HG02571 (cell line): ENCODE measurements around the gene CEACAM21.

Experiments used
- ATAC-seq: cut with Tn5 transposase; IDR thresholded peaks from one replicate; pipeline ENCODE4 v1.9.1; 2021; ENCODE audit warnings: mild to moderate bottlenecking, moderate library complexity; ENCODE audit not compliant: unreplicated experiment

CEACAM21 gene

DNA sequence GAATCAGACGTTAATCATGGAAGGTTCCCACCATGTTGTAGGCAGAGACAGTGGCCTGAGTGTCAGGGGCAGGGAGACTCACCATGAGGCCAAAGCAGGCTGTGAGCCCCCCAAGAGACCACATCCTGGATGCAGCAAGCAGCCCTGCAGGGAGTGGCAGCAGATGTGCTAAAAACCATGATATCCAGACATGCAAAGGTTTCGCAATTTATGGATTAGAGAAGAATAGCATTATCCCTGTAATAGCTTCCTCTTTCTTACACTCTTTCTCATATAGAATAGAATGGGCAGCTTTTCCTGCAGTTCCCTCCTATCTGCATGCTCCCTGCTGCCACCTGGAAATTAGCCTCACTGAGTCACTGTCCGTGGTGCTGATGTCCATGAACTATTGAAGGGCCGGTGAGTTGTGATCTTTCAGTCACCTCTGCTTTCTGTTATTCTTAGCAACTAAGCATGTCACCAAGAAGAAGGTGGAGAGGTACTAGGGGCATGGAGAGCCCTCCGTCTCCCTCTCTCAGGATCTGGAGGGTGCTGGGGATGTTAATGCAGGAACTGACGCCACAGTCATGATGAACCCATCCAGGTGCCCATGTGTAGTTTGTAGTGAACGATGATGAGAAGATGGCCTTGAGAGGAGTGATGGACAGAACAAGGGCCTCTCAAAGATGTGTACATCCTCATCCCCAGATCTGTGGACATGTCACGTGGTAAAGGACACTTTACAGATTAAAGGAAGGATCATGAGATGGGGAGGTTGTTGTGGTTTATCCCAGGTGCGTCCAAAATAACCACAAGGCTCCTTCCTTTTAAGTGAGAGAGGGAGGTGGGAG is 41.0 kb downstream of the CEACAM21 start:
- ATAC-seq, result no peak

DNA sequence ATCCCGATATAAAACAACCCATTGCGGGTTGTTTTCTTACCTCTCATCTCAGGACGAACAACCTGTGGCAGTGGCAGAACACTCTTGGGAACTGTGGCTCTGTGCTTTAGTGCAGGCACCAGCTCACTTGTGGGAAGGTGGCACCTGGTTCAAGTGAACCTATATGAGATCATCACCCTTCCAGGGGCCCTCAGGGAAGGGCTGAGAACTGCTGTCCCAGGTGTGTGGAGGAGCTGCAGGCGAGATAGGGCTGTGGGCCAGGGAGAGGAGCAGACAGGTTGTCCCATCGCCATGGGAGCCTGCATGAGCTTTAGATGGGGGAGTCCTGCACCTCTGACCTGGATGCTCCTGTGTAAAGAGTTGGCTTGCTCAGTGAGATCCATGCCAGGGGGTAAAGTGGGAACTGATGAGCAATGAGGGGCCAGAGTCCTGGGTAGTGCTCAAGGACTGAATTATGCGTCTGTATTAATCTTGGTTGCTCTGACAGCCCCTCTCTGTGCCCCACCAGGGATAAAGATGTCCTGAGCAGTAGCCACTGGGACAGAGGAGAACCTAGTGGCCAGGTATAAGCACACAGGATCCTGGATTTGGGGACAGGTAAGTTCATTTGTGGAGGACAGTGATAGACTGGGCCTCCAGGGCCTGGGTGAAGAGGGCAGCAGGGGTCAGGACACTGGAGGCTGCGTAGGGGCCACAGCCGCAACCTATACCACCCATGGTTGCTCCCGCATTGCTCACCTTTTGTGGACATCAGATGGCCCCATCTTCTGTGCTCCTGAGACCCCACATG is 42.2 kb downstream of the CEACAM21 start:
- ATAC-seq, result no peak

DNA sequence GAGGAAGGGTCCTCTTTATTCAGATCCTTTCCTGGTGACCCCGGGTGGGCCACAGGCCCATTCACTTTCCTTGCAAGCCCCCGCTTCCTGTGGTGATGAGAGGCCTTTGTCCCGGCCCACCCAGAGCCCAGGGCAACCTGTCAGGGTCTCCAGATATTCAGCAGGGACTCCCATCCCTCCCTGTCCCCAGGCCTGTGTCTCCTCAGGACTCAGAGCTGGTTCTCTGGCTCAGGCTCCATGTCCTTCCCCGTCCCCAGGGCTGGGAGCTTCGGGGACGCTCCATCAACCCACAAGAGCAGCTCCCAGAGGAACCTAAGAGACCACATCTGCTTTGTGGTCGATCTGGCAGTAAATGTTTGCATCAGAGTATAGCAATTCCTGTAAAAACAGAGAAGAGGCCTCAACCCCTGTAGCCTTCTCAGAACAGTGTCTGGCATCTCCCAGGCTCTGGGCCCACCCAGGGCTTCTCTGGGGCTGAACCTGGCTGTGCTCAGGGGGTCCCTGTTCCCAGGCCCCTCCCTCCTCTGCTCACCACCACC is 43.1 kb downstream of the CEACAM21 start:
- ATAC-seq, result no peak

DNA sequence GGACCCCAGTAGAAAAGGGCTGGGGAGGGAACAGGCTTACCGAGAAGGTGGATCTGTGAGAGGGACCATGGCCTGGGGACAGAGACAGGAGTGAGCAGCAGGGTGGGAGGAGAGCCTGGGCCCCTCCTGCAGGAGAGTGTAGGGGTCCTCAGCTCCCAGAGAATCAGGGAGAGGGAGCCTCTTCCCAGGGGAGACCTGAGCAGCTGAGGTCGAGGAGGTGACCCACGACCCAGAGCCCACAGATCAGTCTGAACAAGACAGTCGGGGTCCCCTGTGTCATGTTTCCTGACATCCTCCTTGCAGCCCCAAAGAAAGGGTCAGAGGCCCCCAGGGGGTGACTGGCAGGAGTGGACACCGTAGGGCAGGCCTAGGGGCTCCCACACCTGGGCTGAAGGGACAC is 44.2 kb downstream of the CEACAM21 start:
- ATAC-seq, result no peak

DNA sequence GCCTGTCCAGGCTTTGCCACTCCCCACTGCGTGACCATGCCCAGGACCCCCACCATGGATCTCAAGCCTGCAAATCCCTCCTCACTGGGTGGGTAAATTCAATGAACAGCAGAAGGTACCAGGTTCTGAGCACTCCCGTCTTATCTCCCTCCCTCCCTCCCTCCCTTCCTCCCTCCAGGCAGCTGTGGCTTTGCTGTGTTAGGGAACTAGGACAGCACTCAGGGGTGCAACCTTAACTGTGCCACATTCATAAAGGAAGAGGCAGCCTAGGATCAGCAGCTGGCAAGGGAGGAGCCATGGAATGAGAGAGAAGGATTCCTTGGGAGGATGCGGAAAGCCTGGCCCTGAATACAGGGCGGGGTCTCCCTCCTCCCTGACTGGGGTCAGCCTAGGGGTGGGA is 45.3 kb downstream of the CEACAM21 start:
- ATAC-seq, result no peak

DNA sequence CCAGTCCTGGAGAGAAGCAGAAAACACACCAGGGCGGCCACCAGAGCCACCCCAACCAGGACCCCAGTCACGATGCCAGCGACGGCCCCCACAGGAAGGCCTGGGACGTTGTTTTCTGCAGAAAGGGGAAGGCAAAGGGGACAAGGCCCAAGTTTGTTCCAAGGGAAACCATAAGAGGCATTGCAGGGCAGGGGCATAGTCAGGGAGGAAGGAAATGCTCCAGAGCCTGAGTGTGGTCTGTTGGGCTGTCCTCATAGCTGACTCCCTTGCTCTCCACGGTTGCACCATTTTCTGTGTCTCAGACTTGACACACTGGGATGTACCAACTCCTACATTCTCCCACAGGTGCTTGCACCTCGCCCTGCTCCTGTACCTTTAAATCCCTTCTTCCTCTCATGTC is 45.7 kb downstream of the CEACAM21 start:
- no peak for ATAC-seq

DNA sequence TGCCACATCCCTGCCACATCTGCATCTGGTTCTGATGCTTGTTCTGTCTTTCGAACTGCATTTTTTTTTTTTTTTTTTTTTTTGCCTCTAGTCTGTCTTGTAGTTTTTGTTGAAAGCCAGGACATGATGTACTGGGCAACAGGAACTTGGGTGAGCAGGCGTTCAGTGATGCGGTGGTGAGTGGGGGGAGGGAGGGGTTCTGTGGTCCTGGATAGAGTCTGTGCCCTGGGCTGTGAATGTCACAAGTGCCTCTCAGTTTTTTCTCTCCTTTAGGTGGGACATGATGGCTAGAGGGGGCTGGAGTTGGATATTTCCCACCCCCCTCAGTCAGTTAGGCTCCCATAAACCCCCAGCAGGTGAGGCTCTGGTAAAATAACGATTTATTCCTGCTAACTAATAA is 47.4 kb downstream of the CEACAM21 start:
- no peak for ATAC-seq

DNA sequence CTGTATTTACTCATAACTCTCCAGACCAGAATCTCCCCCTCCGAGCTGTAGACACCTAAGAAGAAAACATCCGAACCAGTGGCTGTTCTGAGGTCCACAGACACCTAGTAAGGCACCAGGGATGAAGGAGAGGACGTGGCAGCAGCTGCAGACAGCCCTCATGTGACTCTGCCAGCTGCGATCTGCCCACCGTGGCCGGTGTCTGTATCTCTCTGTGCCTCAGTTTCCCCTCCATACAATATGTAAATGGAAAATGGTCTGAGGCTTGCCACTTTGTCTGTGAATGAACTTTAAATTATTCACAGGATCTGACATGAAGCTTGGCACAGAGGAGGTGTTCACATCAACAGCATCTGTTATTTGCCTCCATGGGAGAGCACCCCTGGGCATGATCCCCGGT is 48.5 kb downstream of the CEACAM21 start:
- no peak for ATAC-seq

DNA sequence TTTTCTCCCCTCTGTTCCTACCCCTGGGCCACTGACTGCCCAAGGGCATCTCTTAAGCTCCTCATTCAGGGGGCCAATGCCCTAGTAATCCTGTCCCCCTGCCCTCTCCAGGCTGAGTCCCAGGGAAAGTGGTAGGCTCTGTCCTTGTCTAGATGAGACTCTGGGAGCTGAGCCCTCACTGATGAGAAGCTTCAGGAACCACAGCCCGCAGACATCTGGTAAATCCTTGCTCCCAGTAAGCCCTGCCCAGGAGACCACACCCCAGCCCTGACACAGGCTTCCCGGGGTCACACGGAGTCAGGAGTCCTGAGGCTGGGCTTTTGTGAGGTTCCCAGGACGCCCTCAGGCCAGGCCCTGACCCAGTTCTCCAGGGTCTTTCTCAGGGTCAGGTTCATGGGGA is 49.0 kb downstream of the CEACAM21 start:
- no peak for ATAC-seq

DNA sequence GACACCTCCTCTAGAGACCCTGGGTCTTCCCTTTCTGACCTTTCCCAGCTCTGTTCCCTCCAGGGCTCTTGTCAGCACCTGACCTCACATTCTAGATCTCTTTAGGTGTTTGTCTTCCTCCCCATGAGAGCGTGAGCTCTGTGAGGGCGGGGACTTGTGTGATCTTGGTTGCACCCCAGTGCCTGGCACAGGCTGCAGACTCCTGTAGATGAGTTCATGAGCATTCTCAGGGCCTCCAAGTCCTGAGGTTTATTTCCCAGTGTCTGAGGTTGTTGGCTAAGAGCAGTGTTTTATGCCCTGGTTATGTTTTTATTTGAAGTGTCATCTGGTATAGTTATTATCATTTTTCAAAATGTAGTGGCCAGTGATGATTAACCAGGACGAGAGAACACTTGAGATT is 50.3 kb downstream of the CEACAM21 start:
- no peak for ATAC-seq

DNA sequence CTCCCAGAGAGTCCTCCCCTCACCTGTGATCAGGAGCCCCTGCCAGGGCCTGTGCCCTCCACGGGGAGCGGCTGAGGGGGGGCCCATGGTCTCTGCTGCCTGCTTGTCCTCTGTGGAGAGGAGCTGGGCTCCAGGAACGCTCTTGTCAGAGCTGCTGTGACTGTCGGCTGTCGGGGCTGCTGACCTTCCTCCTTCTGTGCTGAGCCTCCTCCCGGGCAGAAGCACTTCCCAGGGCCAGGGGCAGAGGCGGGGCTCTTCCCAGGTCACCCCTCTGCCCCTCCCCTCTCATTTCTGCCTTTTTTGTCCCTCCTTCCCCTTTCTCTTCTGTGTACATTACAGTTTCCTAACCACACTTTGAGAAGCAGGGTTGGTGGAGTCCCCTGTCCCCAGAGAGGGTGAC is 50.9 kb downstream of the CEACAM21 start, which contains the start of gene CEACAM4:
TSS of gene CEACAM4 (minus strand) at position 198 of the 400 bp plus-strand sequence. CDS start at position 87, 111 bp downstream.
- ATAC-seq, result no peak

DNA sequence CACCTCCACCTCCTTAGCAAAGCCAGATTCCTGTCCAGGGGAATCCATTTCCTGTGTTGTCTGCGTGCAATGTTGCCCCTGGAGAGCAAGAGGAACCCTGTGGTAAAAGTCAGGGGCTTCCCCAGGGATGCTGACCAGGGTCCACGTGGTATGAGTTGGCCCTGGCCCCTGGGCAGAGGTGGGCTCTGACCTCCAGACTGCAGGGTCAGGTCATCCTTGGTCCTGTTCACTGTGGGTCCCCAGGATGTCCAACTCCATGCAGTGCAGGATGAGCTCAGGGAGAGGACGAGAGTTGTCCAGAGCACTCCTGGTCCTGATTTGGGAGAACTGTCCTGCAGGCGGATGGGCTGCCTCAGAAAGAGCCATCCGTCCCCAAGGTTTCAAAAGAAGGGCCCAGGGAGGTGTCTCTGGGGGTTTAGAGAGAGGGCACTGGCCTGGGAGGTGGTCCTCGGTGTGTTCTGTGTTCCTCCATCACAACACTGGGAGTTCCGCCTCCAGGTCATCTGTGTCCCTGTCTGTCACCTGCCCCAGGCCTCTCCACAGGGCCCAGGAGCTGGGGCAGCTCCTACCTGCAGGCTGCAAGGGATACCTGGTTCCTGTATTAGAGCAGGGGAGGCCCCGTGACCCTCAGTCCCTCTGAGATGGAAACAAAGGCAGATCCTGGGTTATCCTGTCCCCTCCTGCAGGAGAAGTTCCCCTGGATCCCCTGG is 52.2 kb downstream of the CEACAM21 start:
- ATAC-seq, result no peak
